Left lung (tissue), 10 donors: ENCODE data around the gene CLDND2. TPM values are rescaled to one million over a fixed set of nuclear protein-coding genes. Genes with fewer than 3 reads are reported as not detected.

Source experiments
- ATAC-seq: fragments of 200-7000 bp; cut with Tn5 transposase; one replicate; pipeline ENCODE4 v1.9.1; 2020; ENCODE audit warnings: moderate library complexity
- DNase-seq, 4 donors: peaks; one replicate each; pipeline ENCODE4 v3.0.0-alpha.2; 2013 to 2020
- H3K27ac ChIP-seq, 2 donors: fragments of 200-600 bp; sonication (generic) in 1 of 2; one replicate each; pipeline versions ENCODE4 v1.5.0 to v1.8.0; 2020 to 2021
- H3K27me3 ChIP-seq, 2 donors: fragments of 200-600 bp; sonication (generic) in 1 of 2; one replicate each; pipeline versions ENCODE4 v1.5.0 to v1.8.0; 2020 to 2021
- H3K36me3 ChIP-seq, 2 donors: fragments of 200-600 bp; sonication (generic) in 1 of 2; one replicate each; pipeline versions ENCODE4 v1.5.0 to v1.8.0; 2020 to 2021
- H3K4me1 ChIP-seq, 2 donors: fragments of 200-600 bp; one replicate each; pipeline ENCODE4 v1.8.0; 2021
- H3K4me3 ChIP-seq, 2 donors: fragments of 200-600 bp; sonication (generic) in 1 of 2; one replicate each; pipeline versions ENCODE4 v1.5.0 to v1.8.0; 2020 to 2021; ENCODE audit warnings: mild to moderate bottlenecking in 1 of 2
- H3K9me3 ChIP-seq, 2 donors: fragments of 200-600 bp; sonication (generic) in 1 of 2; one replicate each; pipeline versions ENCODE4 v1.5.0 to v1.8.0; 2020 to 2021
- intact Hi-C, 2 donors: fragments of 100-400 bp; cut with DNase I; formaldehyde crosslinking; loops; one replicate each; pipeline versions ENCODE4 v1.11.2 to v1.14.2; 2022
- polyA plus RNA-seq, 6 donors: library from polyadenylated mRNA; unstranded; fragments of 120-200 nt; gene quantifications; one replicate each; pipeline ENCODE4 v1.2.1, GENCODE V29; 2013; ENCODE audit not compliant: insufficient read length in 6 of 6
- total RNA-seq, 2 donors: library from RNA; stranded (reverse); fragmentation: NEBNext Ultra II Directional; extraction: Animal tissue kit (Norgen Biotek cat#: 25700); gene quantifications; one replicate each; pipeline ENCODE4 v1.2.1, GENCODE V29; 2021
- TF ChIP-seq, protein P1 (sequence below), 2 donors: fragments of 200-600 bp; sonication (generic) in 1 of 2; IDR thresholded peaks; one replicate each; pipeline versions ENCODE4 v1.5.0 to v1.8.0; 2021; ENCODE audit warnings: antibody characterized with exemption in 2 of 2
- donor health status: DM: no; HTN: yes; CAD: no.
- donor health status: DM: no; HTN: no; CAD: no.

Gene CLDND2
- total and polyA plus RNA-seq, 8 donors: 0.92 to 1.9 (median 1.4) TPM

DNA sequence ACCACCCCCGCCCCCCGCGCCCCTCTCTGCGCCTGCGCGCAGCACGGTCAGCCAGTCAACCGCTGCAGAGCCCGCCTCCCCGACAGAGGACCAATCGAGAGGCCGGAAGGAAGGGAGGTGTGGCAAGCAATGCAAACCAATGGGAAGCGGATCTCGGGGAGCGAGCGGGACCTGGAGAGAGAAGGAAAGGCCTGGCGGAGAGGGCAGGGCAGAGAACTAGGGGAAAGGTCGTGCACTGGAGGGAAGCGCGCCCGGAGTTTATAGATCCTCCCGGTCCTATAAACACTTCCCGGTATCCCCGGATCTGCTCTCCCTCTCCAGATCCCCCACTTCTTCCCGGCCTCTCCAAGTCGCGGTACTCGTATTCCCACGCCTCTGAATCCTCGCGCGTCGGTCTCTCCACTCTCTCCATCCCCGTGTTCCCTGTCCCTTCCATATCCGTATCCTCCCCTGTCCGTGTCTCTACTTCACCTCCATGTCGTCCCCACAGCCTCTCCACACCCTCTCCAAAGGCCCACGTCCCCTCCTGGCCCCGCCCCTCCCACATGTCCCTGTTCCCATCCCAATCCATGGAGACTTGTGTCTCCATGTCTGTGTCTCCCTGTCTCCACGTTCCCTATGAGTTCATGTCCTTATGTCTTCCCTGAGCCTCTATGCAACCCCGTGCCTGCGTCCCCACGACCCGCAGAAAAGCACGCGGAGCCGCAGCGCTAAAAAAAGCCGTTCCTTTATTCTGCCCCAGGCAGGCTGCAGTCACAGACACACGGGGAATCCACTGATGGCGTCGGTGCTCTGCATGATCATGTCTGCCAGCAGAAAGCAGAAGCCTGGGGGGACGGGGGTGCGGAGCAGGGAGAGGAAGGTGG, 2.2 kb downstream of the CLDND2 start:
- H3K4me3 ChIP-seq: peak overlapping the region; percentile 52 to 65
- intact Hi-C loops: no loop called here
- no peaks in the 10 kb centered on the region for H3K27me3 ChIP-seq
- H3K9me3 ChIP-seq: no peaks in the 10 kb centered on the region
- H3K36me3 ChIP-seq: no peaks in the 10 kb centered on the region
- H3K4me1 ChIP-seq: peaks cover 0 to 60% of the 10 kb centered on the region in 2 donors
- peak; percentile 78 for ATAC-seq
- TF ChIP-seq, protein P1, sequence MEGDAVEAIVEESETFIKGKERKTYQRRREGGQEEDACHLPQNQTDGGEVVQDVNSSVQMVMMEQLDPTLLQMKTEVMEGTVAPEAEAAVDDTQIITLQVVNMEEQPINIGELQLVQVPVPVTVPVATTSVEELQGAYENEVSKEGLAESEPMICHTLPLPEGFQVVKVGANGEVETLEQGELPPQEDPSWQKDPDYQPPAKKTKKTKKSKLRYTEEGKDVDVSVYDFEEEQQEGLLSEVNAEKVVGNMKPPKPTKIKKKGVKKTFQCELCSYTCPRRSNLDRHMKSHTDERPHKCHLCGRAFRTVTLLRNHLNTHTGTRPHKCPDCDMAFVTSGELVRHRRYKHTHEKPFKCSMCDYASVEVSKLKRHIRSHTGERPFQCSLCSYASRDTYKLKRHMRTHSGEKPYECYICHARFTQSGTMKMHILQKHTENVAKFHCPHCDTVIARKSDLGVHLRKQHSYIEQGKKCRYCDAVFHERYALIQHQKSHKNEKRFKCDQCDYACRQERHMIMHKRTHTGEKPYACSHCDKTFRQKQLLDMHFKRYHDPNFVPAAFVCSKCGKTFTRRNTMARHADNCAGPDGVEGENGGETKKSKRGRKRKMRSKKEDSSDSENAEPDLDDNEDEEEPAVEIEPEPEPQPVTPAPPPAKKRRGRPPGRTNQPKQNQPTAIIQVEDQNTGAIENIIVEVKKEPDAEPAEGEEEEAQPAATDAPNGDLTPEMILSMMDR (IDR thresholded peaks at IDR 0.05): no peak
- H3K27ac ChIP-seq: peak overlapping the region; percentile 95
- DNase-seq: peak; percentile 96 to 99 (median 98)

DNA sequence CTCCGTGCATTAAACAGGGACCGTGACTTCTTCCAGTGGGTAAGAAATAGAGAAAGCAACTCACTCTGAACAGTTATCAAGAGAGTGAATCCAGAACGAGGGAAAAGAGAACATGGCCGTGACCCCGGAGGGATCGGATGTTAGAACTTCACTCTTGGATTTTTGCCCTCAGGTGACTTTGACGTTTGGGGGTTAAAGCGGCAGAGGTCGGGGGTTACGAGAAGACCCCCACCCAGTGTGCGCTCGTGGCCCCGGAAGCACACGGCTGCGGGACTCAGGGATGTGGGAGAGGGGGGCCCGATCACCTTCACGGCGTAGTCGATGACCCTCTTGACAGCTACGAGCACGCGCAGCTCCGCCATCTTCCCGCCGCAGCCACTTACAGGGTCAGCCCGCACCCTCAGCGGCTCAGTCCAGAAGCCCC, 2.8 kb downstream of the CLDND2 start, which contains the start of gene ETFB:
ETFB (minus strand) TSS at position 424 of the 424 bp plus-strand sequence; CDS start at position 362, 62 bp downstream.
- peak within 1 kb of the TSS; percentile 52 to 65 for H3K4me3 ChIP-seq
- intact Hi-C loops: no loop called here
- H3K27ac ChIP-seq: peak within 1 kb of the TSS; percentile 95
- TF ChIP-seq, protein P1 (IDR thresholded peaks at IDR 0.05): no peak
- DNase-seq (peak in 1 of 4 donors; percentile 27), ATAC-seq (no peak)
- no peaks in the 10 kb centered on the region for H3K36me3 ChIP-seq
- H3K4me1 ChIP-seq: peaks cover 0 to 54% of the 10 kb centered on the region in 2 donors
- no peaks in the 10 kb centered on the region for H3K27me3 ChIP-seq
- no peaks in the 10 kb centered on the region for H3K9me3 ChIP-seq

DNA sequence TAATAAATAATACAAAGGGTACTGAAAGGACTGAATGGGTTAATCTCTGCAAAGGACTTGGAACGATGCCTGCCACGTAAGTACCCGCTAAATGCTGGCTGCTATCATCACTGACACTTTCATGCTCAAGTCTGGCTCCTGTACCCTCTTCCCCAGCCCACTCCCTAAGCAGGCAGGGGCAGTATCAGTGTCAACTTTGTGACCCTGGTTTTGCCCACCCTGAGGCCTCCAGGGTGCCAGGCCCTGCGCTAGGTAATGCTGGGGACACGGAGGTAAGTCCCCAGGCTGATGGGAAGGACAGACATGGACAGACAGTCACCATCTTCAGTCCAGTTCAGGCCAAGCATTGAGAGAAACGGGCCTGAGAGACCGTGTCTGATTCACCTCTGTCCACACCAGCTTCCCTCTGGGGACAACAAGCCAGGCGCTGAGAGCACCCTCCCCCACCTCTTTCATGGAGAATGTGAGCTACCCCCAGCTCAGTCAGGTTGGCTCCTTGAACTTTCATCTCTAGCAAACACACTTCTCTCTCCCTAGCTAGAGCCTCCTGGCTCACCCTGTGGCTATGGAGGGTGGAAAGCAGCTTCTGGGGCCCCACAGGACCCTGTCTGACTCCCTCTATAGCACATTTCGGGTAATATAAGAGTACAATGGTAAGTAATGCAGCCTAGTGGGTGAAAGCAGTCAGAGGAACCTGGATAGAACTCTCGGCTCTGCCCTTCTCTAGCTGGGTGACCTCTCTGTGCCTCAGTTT, 3.4 kb downstream of the CLDND2 start:
- TF ChIP-seq, protein P1 (IDR thresholded peaks at IDR 0.05): no peak
- Histone ChIP-seq H3K4me1 (peaks cover 0 to 48% of the 10 kb centered on the region in 2 donors), H3K27ac (peak overlapping the region; percentile 95), H3K36me3 (no peaks in the 10 kb centered on the region), H3K4me3 (peak overlapping the region; percentile 52 to 65), H3K27me3 (no peaks in the 10 kb centered on the region), H3K9me3 (no peaks in the 10 kb centered on the region)
- peak; percentile 6 for ATAC-seq
- intact Hi-C loops: no loop called here
- peak in 1 of 4 donors; percentile 29 for DNase-seq

DNA sequence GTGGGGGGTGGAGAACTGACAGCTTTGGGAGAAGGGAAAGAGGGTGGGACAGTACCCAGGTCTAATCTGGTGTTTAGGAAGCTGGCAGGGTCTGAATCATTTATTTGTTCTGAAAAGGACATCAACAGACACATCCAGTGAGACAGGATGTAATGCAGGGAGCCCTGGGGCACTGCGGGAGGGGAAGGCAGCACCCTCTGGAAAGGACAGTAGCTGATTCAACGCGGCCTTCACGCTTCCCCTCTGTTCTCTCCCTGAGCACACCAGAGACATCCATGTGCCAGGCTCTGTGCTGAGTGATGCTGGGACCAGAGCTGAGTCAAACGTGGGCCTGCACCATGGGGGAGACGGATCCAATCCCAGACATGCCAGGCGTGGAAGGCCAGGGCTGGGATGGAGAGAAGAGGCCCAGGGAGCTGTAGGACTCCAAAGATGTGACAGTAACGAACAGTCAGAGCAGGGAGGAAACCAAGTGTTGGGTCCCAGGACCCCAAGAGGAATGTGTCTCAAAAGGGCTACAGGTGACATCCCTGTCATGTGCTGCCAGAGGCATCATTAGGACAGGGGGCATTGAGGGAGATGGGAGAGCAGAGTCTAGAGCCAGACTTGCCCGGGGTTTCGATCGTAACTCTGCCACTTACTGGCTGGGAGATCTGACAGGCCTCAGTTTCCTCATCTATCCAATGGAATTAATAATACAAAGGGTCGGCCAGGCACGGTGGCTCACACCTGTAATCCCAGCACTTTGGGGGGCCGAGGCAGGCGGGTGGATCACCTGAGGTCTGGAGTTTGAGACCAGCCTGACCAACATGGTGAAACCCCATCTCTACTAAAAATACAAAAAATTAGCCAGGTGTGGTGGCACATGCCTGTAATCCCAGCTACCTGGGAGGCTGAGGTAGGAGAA, 4.3 kb downstream of the CLDND2 start:
- no peaks in the 10 kb centered on the region for H3K27me3 ChIP-seq
- no peaks in the 10 kb centered on the region for H3K36me3 ChIP-seq
- ATAC-seq: no peak
- TF ChIP-seq, protein P1 (IDR thresholded peaks at IDR 0.05): no peak
- H3K4me3 ChIP-seq: no peak overlapping the region
- H3K9me3 ChIP-seq: no peaks in the 10 kb centered on the region
- no peak overlapping the region for H3K27ac ChIP-seq
- DNase-seq: no peak
- intact Hi-C loops: no loop called here
- peaks cover 0 to 45% of the 10 kb centered on the region in 2 donors for H3K4me1 ChIP-seq
